GM21529 (cell line): ENCODE measurements around the gene IL12RB1.

Source experiments
- ATAC-seq: cut with Tn5 transposase; IDR thresholded peaks from one replicate; pipeline ENCODE4 v1.9.1; 2021; ENCODE audit not compliant: unreplicated experiment

The IL12RB1 gene

GRCh38 chr19:18013210-18014111 is 73.3 kb downstream of the IL12RB1 start:
- ATAC-seq: no peak

- ATAC-seq: no peak
Measured at GRCh38 chr19:18010149-18010548, 76.6 kb downstream of the IL12RB1 start.

GRCh38 chr19:18009412-18010066 is 77.2 kb downstream of the IL12RB1 start:
- ATAC-seq: no peak
